22Rv1 (cell line): ENCODE results near the gene ACBD3.
A peak's percentile ranks its signal among the peaks of the same experiment; 100 is the strongest.

Experiments used
- H3K27ac ChIP-seq: fragments of 450-650 bp; 2 replicates; pipeline ENCODE4 v1.5.1; 2017
- ZFX ChIP-seq: fragments of 450-650 bp; IDR thresholded peaks from 2 replicates; pipeline ENCODE4 v1.6.1; 2017; ENCODE audit warnings: antibody characterized with exemption, borderline replicate concordance
- TF ChIP-seq, protein P1 (sequence below): fragments of 450-650 bp; IDR thresholded peaks from 2 replicates; pipeline ENCODE4 v1.5.1; 2017; ENCODE audit warnings: mild to moderate bottlenecking

ACBD3 gene

DNA sequence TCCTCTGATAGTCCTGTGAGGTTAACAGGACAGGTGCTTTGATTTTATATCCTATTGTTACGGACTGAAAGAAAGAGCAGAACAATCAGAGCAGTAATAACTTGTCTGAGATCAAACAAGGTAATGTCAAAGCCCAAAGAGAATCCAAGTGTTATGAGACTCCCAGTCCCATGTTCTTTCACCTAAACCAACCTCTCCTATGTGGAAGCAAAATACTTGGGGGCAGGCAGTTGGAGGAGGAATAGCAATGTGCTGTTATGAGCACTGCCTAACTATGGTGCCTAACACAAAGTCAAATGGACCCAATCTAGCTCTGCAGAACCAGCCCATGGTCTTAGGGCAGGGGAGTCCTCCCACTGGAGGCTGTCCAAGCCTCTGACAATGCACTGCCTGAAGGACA lies 28.1 kb downstream of the ACBD3 start:
- H3K27ac ChIP-seq, result no peak overlapping the region
- TF ChIP-seq ZFX, result no peak
- TF ChIP-seq, protein P1, sequence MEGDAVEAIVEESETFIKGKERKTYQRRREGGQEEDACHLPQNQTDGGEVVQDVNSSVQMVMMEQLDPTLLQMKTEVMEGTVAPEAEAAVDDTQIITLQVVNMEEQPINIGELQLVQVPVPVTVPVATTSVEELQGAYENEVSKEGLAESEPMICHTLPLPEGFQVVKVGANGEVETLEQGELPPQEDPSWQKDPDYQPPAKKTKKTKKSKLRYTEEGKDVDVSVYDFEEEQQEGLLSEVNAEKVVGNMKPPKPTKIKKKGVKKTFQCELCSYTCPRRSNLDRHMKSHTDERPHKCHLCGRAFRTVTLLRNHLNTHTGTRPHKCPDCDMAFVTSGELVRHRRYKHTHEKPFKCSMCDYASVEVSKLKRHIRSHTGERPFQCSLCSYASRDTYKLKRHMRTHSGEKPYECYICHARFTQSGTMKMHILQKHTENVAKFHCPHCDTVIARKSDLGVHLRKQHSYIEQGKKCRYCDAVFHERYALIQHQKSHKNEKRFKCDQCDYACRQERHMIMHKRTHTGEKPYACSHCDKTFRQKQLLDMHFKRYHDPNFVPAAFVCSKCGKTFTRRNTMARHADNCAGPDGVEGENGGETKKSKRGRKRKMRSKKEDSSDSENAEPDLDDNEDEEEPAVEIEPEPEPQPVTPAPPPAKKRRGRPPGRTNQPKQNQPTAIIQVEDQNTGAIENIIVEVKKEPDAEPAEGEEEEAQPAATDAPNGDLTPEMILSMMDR, result no peak

DNA sequence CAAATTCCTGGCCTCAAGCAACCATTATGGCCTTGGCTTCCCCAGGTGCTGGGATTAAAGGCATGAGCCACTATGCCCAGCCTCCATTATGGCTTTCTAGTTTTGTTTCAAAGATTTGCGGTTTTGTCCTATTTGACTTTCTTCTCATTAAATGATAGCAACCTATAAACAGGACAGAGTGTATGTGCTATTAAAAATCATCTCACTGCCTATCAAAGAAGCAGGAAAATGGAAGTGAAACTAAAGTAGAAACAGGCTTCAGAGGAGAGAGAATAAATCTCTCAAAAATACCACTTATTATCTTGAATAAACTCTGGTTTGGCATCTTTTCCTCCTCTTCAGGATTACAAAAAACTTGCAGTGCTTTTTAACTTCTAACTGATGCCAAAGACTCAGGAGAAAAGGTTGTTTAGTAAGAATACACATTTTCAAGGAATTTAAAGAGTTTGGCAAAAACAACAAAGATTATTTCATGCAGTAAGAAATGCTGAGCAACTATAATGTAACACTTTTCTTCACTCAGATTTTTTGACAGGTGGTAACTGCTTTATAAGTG lies 28.7 kb downstream of the ACBD3 start:
- TF ChIP-seq, protein P1, result no peak
- no peak for TF ChIP-seq ZFX
- no peak overlapping the region for H3K27ac ChIP-seq

DNA sequence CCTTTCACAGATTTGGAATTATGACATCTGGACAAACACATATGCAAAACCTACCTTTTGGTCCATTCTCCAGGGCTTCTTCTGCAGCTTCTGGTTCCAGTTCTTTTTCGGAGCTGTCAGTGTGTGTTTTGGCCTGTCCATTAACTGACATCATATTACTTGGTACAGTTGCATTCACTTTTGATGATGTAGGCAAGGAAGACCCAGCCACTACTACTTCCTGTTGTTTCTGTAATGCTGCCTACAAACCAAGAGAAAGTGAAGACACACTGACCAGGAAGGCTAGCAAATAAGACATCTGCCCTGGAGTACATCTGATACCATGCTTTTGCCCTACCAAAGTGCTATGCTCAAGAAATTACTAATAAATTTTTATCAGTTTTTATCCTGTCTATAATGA lies 31.9 kb downstream of the ACBD3 start:
- TF ChIP-seq, protein P1, result no peak
- TF ChIP-seq ZFX, result no peak
- no peak overlapping the region for H3K27ac ChIP-seq

DNA sequence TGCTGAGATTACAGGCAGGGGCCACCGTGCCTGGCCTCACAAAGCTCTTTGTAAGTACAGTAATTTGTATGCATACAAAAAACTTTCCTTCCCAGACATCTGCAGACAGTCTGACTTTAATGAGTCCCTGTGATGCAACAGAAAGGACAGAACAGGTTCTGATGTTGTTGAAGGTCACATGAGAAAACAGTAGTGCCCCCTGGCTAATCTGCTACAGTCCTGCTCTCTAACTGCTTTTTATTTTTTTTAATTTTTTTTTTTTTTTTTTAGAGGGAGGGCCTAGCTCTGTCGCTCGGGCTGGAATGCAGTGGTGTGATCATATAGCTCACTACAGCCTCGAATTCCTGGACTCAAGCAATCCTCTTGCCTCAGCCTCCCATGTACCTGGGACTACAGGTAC lies 36.7 kb downstream of the ACBD3 start:
- no peak overlapping the region for H3K27ac ChIP-seq
- TF ChIP-seq, protein P1, result peak; percentile 9; the same call in 1 of the 2 replicates
- no peak for TF ChIP-seq ZFX

DNA sequence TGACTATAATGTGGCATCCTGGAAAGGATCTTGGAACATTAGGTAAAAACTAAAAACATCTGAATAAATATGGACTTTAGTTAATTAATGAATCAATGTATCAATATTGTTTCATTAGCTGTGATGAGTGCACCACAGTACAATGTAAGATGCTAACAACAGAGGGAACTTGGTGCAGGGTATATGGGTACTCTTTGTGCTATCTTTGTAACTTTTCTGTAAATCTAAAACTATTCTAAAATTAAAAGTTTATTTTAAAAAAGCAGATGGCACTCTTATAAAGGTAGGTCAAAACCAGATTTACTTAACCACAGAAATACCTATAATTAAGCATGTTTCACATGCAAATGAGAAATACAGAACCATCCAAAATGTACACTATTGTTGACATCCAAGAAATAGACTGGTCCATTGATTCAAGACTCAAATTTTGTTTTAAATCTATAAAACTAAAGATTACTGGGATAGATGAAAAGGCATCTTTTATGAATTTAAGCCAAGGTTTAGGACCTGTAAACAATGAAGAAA lies 38.4 kb downstream of the ACBD3 start:
- no peak for TF ChIP-seq ZFX
- TF ChIP-seq, protein P1, result no peak
- H3K27ac ChIP-seq, result no peak overlapping the region

DNA sequence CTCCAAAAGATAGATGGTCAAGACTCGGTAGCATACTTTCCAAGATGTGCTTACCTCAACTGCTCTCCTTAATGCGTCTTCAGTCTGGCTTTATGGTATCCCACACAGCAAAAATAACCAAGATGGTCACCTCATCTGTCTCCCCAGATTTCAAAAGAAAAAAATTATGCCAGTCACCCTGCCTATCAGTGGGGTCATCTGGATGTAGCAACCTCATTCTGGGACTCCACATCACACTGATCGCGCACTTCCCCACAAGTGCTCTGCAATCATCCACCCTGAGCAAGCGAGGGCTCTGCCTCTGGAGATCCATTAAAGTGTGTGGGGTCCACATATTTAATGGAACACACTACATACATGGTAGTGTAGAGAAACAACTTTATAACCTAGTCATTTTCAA lies 42.5 kb downstream of the ACBD3 start:
- no peak for TF ChIP-seq ZFX
- TF ChIP-seq, protein P1, result no peak
- no peak overlapping the region for H3K27ac ChIP-seq

DNA sequence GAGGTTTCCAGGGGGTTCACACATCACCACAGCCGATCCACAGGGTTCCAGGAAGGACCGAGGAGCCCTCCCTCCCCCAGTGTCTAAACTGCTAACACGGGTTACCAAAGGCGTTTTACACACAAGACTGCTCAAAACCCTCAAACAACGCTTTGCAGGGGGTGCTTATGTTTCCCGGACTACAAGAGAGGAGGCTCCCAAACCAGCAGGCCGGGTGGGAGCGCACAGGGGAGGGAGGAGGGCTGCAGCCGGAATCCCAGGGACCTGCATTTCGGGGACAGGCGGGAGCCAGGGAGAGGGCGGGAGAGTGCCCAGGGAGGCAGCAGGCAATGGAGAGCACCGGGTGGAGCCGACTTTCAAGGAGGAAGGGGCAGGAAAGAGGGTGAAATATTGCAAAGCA lies 50.8 kb downstream of the ACBD3 start:
- TF ChIP-seq ZFX, result no peak
- TF ChIP-seq, protein P1, result no peak
- peak overlapping the region; percentile 94 for H3K27ac ChIP-seq
